ENCODE results near the gene GSTM2. TPM values are rescaled to one million over a fixed set of nuclear protein-coding genes. Genes with fewer than 3 reads are reported as not detected.
A peak's percentile ranks its signal among the peaks of the same experiment; 100 is the strongest.

GSTM2 gene
- total RNA-seq, 2 donors from 2014 or later = 49.0 to 72.4 TPM

- no peak for ATAC-seq (ENCODE audit: insufficient number of reproducible peaks, low FRiP score, low read depth)
- Histone ChIP-seq H3K4me1 (ENCODE audit: control insufficient read depth in 1 of 2, low read depth in 2 of 2) (peaks cover 7 to 28% of the 10 kb centered on the region in 2 donors), H3K27ac (no peak overlapping the region), H3K9me3 (no peaks in the 10 kb centered on the region), H3K36me3 (no peaks in the 10 kb centered on the region), H3K4me3 (no peak overlapping the region), H3K27me3 (replicated peaks; ENCODE audit: insufficient read depth) (no peaks in the 10 kb centered on the region)
- DNase-seq (ENCODE audit: low spot score) = no peak
- TF ChIP-seq, protein P1, sequence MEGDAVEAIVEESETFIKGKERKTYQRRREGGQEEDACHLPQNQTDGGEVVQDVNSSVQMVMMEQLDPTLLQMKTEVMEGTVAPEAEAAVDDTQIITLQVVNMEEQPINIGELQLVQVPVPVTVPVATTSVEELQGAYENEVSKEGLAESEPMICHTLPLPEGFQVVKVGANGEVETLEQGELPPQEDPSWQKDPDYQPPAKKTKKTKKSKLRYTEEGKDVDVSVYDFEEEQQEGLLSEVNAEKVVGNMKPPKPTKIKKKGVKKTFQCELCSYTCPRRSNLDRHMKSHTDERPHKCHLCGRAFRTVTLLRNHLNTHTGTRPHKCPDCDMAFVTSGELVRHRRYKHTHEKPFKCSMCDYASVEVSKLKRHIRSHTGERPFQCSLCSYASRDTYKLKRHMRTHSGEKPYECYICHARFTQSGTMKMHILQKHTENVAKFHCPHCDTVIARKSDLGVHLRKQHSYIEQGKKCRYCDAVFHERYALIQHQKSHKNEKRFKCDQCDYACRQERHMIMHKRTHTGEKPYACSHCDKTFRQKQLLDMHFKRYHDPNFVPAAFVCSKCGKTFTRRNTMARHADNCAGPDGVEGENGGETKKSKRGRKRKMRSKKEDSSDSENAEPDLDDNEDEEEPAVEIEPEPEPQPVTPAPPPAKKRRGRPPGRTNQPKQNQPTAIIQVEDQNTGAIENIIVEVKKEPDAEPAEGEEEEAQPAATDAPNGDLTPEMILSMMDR (IDR thresholded peaks at IDR 0.05) = no peak
These were observed 15.5 kb upstream of the GSTM2 start for GRCh38 chr1:109652402-109652801.

DNA sequence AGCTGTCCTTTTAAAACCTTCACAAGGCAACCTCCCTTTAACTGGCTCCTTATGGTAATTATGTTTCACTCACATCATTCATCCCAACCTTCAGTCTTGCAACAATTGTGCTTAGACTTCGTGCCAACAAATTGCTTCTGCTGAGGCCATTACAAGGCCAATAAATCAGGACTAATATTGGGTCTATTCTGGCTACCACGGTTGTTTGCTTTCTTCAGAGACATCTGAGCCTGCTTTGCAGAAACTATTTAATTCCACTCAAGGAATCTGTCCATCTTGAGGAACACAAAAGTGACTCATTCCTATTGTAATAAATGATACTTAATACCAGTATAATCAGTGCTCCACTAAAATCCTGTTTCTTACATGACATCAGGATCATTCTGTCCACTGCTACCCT lies 14.6 kb upstream of the GSTM2 start:
- TF ChIP-seq, protein P1 (IDR thresholded peaks at IDR 0.05) = no peak
- H3K36me3 ChIP-seq = no peaks in the 10 kb centered on the region

DNA sequence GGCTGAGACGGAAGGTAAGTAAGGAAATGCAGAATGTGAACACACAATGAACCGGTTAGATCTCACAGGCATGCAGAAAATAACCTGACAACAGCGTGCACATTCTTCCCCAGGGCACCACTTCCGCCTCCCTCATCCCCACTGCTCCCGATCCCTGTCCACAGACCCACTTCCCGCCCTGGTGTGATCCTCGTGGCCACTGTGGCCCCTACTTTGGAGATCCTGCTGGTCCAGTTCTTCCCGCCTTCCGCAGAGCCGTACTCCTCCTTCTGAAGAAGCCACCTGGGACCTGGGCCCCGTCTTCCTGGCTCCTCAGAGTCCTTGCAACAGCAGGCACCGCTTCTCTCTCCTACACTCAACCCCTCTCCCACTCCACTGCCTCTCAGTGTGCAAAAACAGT lies 13.3 kb upstream of the GSTM2 start:
- no peak overlapping the region for H3K4me3 ChIP-seq
- H3K4me1 ChIP-seq (ENCODE audit: control insufficient read depth in 1 of 2, low read depth in 2 of 2) = peaks cover 7 to 28% of the 10 kb centered on the region in 2 donors
- H3K27ac ChIP-seq = no peak overlapping the region
- ATAC-seq (ENCODE audit: insufficient number of reproducible peaks, low FRiP score, low read depth) (no peak), DNase-seq (ENCODE audit: low spot score) (no peak)
- H3K27me3 ChIP-seq (replicated peaks; ENCODE audit: insufficient read depth) = no peaks in the 10 kb centered on the region
- H3K36me3 ChIP-seq = no peaks in the 10 kb centered on the region
- no peaks in the 10 kb centered on the region for H3K9me3 ChIP-seq
- TF ChIP-seq, protein P1 (IDR thresholded peaks at IDR 0.05) = no peak

More for the DNA sequence above, 14.6 kb upstream of the GSTM2 start:
- ATAC-seq (ENCODE audit: insufficient number of reproducible peaks, low FRiP score, low read depth) (no peak), DNase-seq (ENCODE audit: low spot score) (no peak)
- no peaks in the 10 kb centered on the region for H3K27me3 ChIP-seq (replicated peaks; ENCODE audit: insufficient read depth)
- peaks cover 7 to 28% of the 10 kb centered on the region in 2 donors for H3K4me1 ChIP-seq (ENCODE audit: control insufficient read depth in 1 of 2, low read depth in 2 of 2)
- H3K27ac ChIP-seq = no peak overlapping the region
- H3K9me3 ChIP-seq = no peaks in the 10 kb centered on the region
- no peak overlapping the region for H3K4me3 ChIP-seq

DNA sequence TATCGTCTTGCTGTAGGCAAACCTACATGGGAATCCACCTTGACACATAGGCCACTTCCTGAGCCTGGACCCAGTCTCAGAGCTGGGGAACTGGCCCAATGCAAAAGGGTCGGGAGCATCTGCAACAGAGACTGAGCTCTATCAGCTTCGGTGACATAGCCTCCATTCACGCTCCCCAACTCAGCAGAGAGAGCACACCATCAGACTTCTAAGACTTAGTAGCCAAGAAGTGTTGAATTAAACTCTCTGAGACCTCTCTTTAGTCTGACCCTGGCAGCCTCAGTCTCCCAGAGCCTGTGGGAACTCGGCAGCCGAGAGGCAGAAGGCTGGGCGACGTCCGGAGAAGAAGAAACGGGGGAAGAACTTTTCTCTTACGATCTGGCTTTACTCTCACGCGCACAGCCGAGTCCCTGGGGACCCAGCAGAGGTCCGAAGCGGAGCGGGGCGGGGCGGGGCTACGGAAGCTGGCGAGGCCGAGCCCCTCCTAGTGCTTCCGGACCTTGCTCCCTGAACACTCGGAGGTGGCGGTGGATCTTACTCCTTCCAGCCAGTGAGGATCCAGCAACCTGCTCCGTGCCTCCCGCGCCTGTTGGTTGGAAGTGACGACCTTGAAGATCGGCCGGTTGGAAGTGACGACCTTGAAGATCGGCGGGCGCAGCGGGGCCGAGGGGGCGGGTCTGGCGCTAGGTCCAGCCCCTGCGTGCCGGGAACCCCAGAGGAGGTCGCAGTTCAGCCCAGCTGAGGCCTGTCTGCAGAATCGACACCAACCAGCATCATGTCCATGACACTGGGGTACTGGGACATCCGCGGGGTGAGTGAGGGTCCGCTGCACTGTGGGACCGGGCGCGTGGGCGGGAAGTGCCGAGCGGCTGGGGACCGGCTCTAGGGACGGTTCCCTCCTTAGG lies 12.0 kb upstream of the GSTM2 start, which contains the start of gene GSTM4:
Gene GSTM4, plus strand, starts transcription at position 485 of the 905 bp plus-strand sequence. Its CDS starts 291 bp downstream, at position 776.
- Histone ChIP-seq H3K27me3 (replicated peaks; ENCODE audit: insufficient read depth) (no peaks in the 10 kb centered on the region), H3K27ac (peak within 1 kb of the TSS; percentile 80 to 84), H3K36me3 (no peaks in the 10 kb centered on the region), H3K4me3 (peak within 1 kb of the TSS; percentile 72), H3K9me3 (no peaks in the 10 kb centered on the region), H3K4me1 (ENCODE audit: control insufficient read depth in 1 of 2, low read depth in 2 of 2) (peaks cover 3 to 19% of the 10 kb centered on the region in 2 donors)
- TF ChIP-seq, protein P1 (IDR thresholded peaks at IDR 0.05) = no peak
- peak; percentile 58 for ATAC-seq (ENCODE audit: insufficient number of reproducible peaks, low FRiP score, low read depth)
- peak; percentile 53 for DNase-seq (ENCODE audit: low spot score)

GRCh38 chr1:109657395-109657794 lies 10.5 kb upstream of the GSTM2 start:
- Histone ChIP-seq H3K36me3 (peaks cover 5% of the 10 kb centered on the region), H3K27ac (no peak overlapping the region), H3K4me3 (no peak overlapping the region), H3K27me3 (replicated peaks; ENCODE audit: insufficient read depth) (no peaks in the 10 kb centered on the region), H3K9me3 (no peaks in the 10 kb centered on the region), H3K4me1 (ENCODE audit: control insufficient read depth in 1 of 2, low read depth in 2 of 2) (peaks cover 3 to 17% of the 10 kb centered on the region in 2 donors)
- ATAC-seq (ENCODE audit: insufficient number of reproducible peaks, low FRiP score, low read depth) = no peak
- DNase-seq (ENCODE audit: low spot score) = no peak
- TF ChIP-seq, protein P1 (IDR thresholded peaks at IDR 0.05) = no peak

All from thoracic aorta (tissue), 2 donors.